ENCODE results near the gene CEP170.

- no peak for TF ChIP-seq CREB1 (IDR thresholded peaks at IDR 0.05; ENCODE audit: low read depth)
- no peak for TF ChIP-seq MAX (IDR thresholded peaks at IDR 0.05)
- no peak for TF ChIP-seq REST (IDR thresholded peaks at IDR 0.05; ENCODE audit: low read depth)
- TF ChIP-seq EP300 (IDR thresholded peaks at IDR 0.05; ENCODE audit: borderline replicate concordance), result no peak
- no peak for TF ChIP-seq YY1 (IDR thresholded peaks at IDR 0.05; ENCODE audit: low read depth)
- no peak for TF ChIP-seq RAD21 (IDR thresholded peaks at IDR 0.05; ENCODE audit: low read depth)
- no peak for TF ChIP-seq TCF12 (IDR thresholded peaks at IDR 0.05; ENCODE audit: low read depth)
- no peak for TF ChIP-seq TEAD4 (IDR thresholded peaks at IDR 0.05)
- no peak for TF ChIP-seq USF1 (IDR thresholded peaks at IDR 0.05)
Observed at GRCh38 chr1:243257189-243257588, 2.1 kb upstream of the CEP170 start.

Measured in Ishikawa (cell line).